Subcutaneous abdominal adipose tissue (tissue), 5 donors: ENCODE results near the gene SNRPA.

ENCODE experiments used
- H3K27ac ChIP-seq: one replicate; pipeline ENCODE4 v1.7.0; 2013; ENCODE audit warnings: low read depth, mild to moderate bottlenecking, inconsistent platforms, low read length, moderate library complexity
- H3K27me3 ChIP-seq, 5 donors: one replicate each; pipeline ENCODE4 v1.7.0; 2013; ENCODE audit warnings: low read length in 5 of 5, inconsistent platforms in 1 of 5; ENCODE audit not compliant: control insufficient read depth in 5 of 5, insufficient read depth in 4 of 5
- H3K36me3 ChIP-seq, 5 donors: one replicate each; pipeline ENCODE4 v1.7.0; 2013; ENCODE audit warnings: low read length in 5 of 5; ENCODE audit not compliant: control insufficient read depth in 5 of 5, insufficient read depth in 5 of 5
- H3K4me1 ChIP-seq, 5 donors: one replicate each; pipeline ENCODE4 v1.7.0; 2013; ENCODE audit warnings: low read length in 5 of 5, mild to moderate bottlenecking in 3 of 5, moderate library complexity in 1 of 5; ENCODE audit not compliant: control insufficient read depth in 5 of 5, insufficient read depth in 5 of 5
- H3K4me3 ChIP-seq, 5 donors: one replicate each; pipeline ENCODE4 v1.7.0; 2013; ENCODE audit warnings: low read length in 5 of 5, low read depth in 1 of 5
- H3K9ac ChIP-seq, 5 donors: one replicate each; pipeline ENCODE4 v1.7.0; 2013; ENCODE audit warnings: low read length in 5 of 5, mild to moderate bottlenecking in 4 of 5, moderate library complexity in 3 of 5
- H3K9me3 ChIP-seq, 5 donors: one replicate each; pipeline ENCODE4 v1.7.0; 2013; ENCODE audit warnings: low read length in 5 of 5; ENCODE audit not compliant: control insufficient read depth in 5 of 5
- donor health status: healthy.
- donor health status: healthy.
- donor health status: healthy.
- donor health status: healthy.
- donor health status: healthy.

Gene SNRPA

GRCh38 chr19:40799558-40800338, 48.7 kb downstream of the SNRPA start:
- peak overlapping the region in 4 of 5 donors; percentile 70 to 90 (median 80) for H3K9ac ChIP-seq
- peak overlapping the region; percentile 79 for H3K27ac ChIP-seq
- H3K4me3 ChIP-seq, result peak overlapping the region; percentile 79 to 91 (median 83)
- no peaks in the 10 kb centered on the region for H3K27me3 ChIP-seq
- peaks cover 0 to 31% (median 27%) of the 10 kb centered on the region in 5 donors for H3K36me3 ChIP-seq
- no peaks in the 10 kb centered on the region for H3K9me3 ChIP-seq
- H3K4me1 ChIP-seq, result peaks cover 32 to 60% (median 58%) of the 10 kb centered on the region in 5 donors

GRCh38 chr19:40800339-40800996, 49.5 kb downstream of the SNRPA start:
- peak overlapping the region in 4 of 5 donors; percentile 70 to 90 (median 80) for H3K9ac ChIP-seq
- H3K4me1 ChIP-seq, result peaks cover 37 to 67% (median 66%) of the 10 kb centered on the region in 5 donors
- H3K27ac ChIP-seq, result peak overlapping the region; percentile 79
- no peaks in the 10 kb centered on the region for H3K27me3 ChIP-seq
- peaks cover 0 to 35% (median 32%) of the 10 kb centered on the region in 5 donors for H3K36me3 ChIP-seq
- H3K4me3 ChIP-seq, result peak overlapping the region; percentile 79 to 91 (median 83)
- H3K9me3 ChIP-seq, result no peaks in the 10 kb centered on the region

GRCh38 chr19:40800997-40801377, 50.0 kb downstream of the SNRPA start:
- Histone ChIP-seq H3K4me3 (peak overlapping the region in 4 of 5 donors; percentile 79 to 89 (median 82)), H3K9me3 (no peaks in the 10 kb centered on the region), H3K9ac (peak overlapping the region in 2 of 5 donors; percentile 53 to 90), H3K36me3 (peaks cover 0 to 36% (median 34%) of the 10 kb centered on the region in 5 donors), H3K27me3 (no peaks in the 10 kb centered on the region), H3K27ac (peak overlapping the region; percentile 79), H3K4me1 (peaks cover 40 to 72% (median 71%) of the 10 kb centered on the region in 5 donors)

- H3K9me3 ChIP-seq, result no peaks in the 10 kb centered on the region
- H3K27me3 ChIP-seq, result peaks cover 0 to under 1% (median 0%) of the 10 kb centered on the region in 5 donors
- peak overlapping the region; percentile 13 to 90 (median 63) for H3K9ac ChIP-seq
- H3K36me3 ChIP-seq, result peaks cover 0 to 35% (median 30%) of the 10 kb centered on the region in 5 donors
- H3K4me1 ChIP-seq, result peaks cover 42 to 79% (median 78%) of the 10 kb centered on the region in 5 donors
- H3K4me3 ChIP-seq, result peak overlapping the region; percentile 70 to 89 (median 82)
- H3K27ac ChIP-seq, result peak overlapping the region; percentile 79
Observed at GRCh38 chr19:40801426-40802299, 50.7 kb downstream of the SNRPA start.

- Histone ChIP-seq H3K4me3 (peak overlapping the region; percentile 24 to 59 (median 41)), H3K9me3 (no peaks in the 10 kb centered on the region), H3K9ac (peak overlapping the region; percentile 26 to 75 (median 55)), H3K36me3 (peaks cover 0 to 42% (median 35%) of the 10 kb centered on the region in 5 donors), H3K4me1 (peaks cover 48 to 86% (median 86%) of the 10 kb centered on the region in 5 donors), H3K27ac (peak overlapping the region; percentile 79), H3K27me3 (peaks cover 0 to 2% (median 0%) of the 10 kb centered on the region in 5 donors)
Observed at GRCh38 chr19:40802300-40803169, 51.5 kb downstream of the SNRPA start.

- Histone ChIP-seq H3K4me1 (peaks cover 44 to 87% (median 79%) of the 10 kb centered on the region in 5 donors), H3K27me3 (peaks cover 0 to 2% (median 0%) of the 10 kb centered on the region in 5 donors), H3K36me3 (peaks cover 0 to 49% (median 43%) of the 10 kb centered on the region in 5 donors), H3K9ac (peak overlapping the region; percentile 13 to 75 (median 44)), H3K9me3 (no peaks in the 10 kb centered on the region), H3K4me3 (peak overlapping the region in 4 of 5 donors; percentile 31 to 59 (median 46)), H3K27ac (peak overlapping the region; percentile 79)
Observed at GRCh38 chr19:40803170-40803856, 52.3 kb downstream of the SNRPA start.

- no peaks in the 10 kb centered on the region for H3K9me3 ChIP-seq
- peak overlapping the region; percentile 79 for H3K27ac ChIP-seq
- H3K4me1 ChIP-seq, result peaks cover 44 to 94% (median 87%) of the 10 kb centered on the region in 5 donors
- peaks cover 0 to 2% (median 0%) of the 10 kb centered on the region in 5 donors for H3K27me3 ChIP-seq
- H3K36me3 ChIP-seq, result peaks cover 0 to 57% (median 48%) of the 10 kb centered on the region in 5 donors
- peak overlapping the region in 2 of 5 donors; percentile 41 to 51 for H3K4me3 ChIP-seq
- H3K9ac ChIP-seq, result peak overlapping the region; percentile 13 to 75 (median 44)
Observed at GRCh38 chr19:40803857-40804782, 53.1 kb downstream of the SNRPA start.

GRCh38 chr19:40804783-40805242, 53.8 kb downstream of the SNRPA start:
- Histone ChIP-seq H3K9me3 (no peaks in the 10 kb centered on the region), H3K27me3 (peaks cover 0 to 2% (median 0%) of the 10 kb centered on the region in 5 donors), H3K4me3 (peak overlapping the region in 3 of 5 donors; percentile 2 to 31 (median 22)), H3K27ac (peak overlapping the region; percentile 79), H3K36me3 (peaks cover 0 to 63% (median 55%) of the 10 kb centered on the region in 5 donors), H3K9ac (peak overlapping the region in 1 of 5 donors; percentile 58), H3K4me1 (peaks cover 44 to 100% (median 94%) of the 10 kb centered on the region in 5 donors)
